ENCODE measurements around the gene CCDC47. TPM values are rescaled to one million over a fixed set of nuclear protein-coding genes. Genes with fewer than 3 reads are reported as not detected.
A peak's percentile ranks its signal among the peaks of the same experiment; 100 is the strongest.

CCDC47 gene
- total and polyA plus RNA-seq, 2 donors (not counting 1 experiment from before 2014, with no cell fraction given) = 7.4 to 39.7 TPM

- Histone ChIP-seq H3K27me3 (replicated peaks in 1 of 4; ENCODE audit: control extremely low read depth in 1 of 4, control insufficient read depth in 3 of 4, insufficient read depth in 4 of 4, low read length in 3 of 4) (no peaks in the 10 kb centered on the region), H3K4me2 (replicated peaks; ENCODE audit: low read depth, low read length, poor library complexity, severe bottlenecking) (peak overlapping the region; percentile 17), H3K4me1 (ENCODE audit: control insufficient read depth in 2 of 2, insufficient read depth in 2 of 2, low read length in 2 of 2) (peaks cover 28 to 39% of the 10 kb centered on the region in 2 donors), H3K79me2 (ENCODE audit: control insufficient read depth, insufficient read depth, low read length) (peaks cover 22% of the 10 kb centered on the region), H3K36me3 (replicated peaks in 1 of 2; ENCODE audit: control extremely low read depth in 1 of 2, control insufficient read depth in 1 of 2, extremely low read depth in 1 of 2, insufficient read depth in 2 of 2, low read length in 1 of 2) (peaks cover 4 to 95% of the 10 kb centered on the region in 2 experiments), H3K9me3 (ENCODE audit: control extremely low read depth in 1 of 3, control insufficient read depth in 2 of 3, insufficient read depth in 1 of 3, low read length in 2 of 3) (no peaks in the 10 kb centered on the region), H4K20me1 (ENCODE audit: control insufficient read depth, insufficient read depth, low read length, poor library complexity, severe bottlenecking) (no peaks in the 10 kb centered on the region), H3K27ac (ENCODE audit: low read length in 2 of 2) (peak overlapping the region in 1 of 2 donors; percentile 50), H3K9ac (ENCODE audit: low read length) (no peak overlapping the region), H3K4me3 (ENCODE audit: control extremely low read depth in 1 of 5, extremely low read depth in 1 of 5, insufficient read depth in 1 of 5, low read depth in 2 of 5, low read length in 4 of 5) (no peak overlapping the region), H2AFZ (ENCODE audit: insufficient read depth, low read depth, low read length, poor library complexity, severe bottlenecking) (no peak overlapping the region)
- Mint-ChIP-seq H3K27ac (peak overlapping the region; percentile 57), H3K9me3 (ENCODE audit: insufficient read depth) (no peaks in the 10 kb centered on the region), H3K27me3 (no peaks in the 10 kb centered on the region), H3K4me3 (no peak overlapping the region), H3K4me1 (peaks cover 42% of the 10 kb centered on the region)
- ATAC-seq (ENCODE audit: low read depth) (no peak), DNase-seq (no peak)
- POLR2A ChIA-PET = no interaction called here
- intact Hi-C loops (cut with micrococcal nuclease) = no loop called here
- no peak for TF ChIP-seq EZH2 (IDR thresholded peaks at IDR 0.05; ENCODE audit: borderline replicate concordance, insufficient read depth, low read depth, low read length, poor library complexity, severe bottlenecking)
- no peak for TF ChIP-seq CTCF (IDR thresholded peaks at IDR 0.05)
- CTCF ChIA-PET = no interaction called here
- 85% methylated on average over 5 of the region's 10 CpGs for WGBS (ENCODE audit: insufficient coverage)
Measured at GRCh38 chr17:63820963-63821561, 47.7 kb upstream of the CCDC47 start.

Measured in B cell (primary cell).